A673 (cell line): ENCODE results near the gene RHOBTB1.

ENCODE experiments used
- EZH2 ChIP-seq: fragments of 200-600 bp; sonication (generic); IDR thresholded peaks from 2 replicates; pipeline ENCODE4 v1.6.1; 2017; ENCODE audit warnings: borderline replicate concordance, low read depth, mild to moderate bottlenecking, mixed read lengths, antibody characterized with exemption, low read length; ENCODE audit not compliant: poor library complexity, severe bottlenecking
- TF ChIP-seq, protein P1 (sequence below): fragments of 300-800, 200-600 bp; sonication (generic); conservative IDR thresholded peaks from 2 replicates; pipeline ENCODE4 v1.5.1; 2017; ENCODE audit warnings: low read depth, mild to moderate bottlenecking, antibody characterized with exemption, low read length, moderate library complexity, mixed read lengths

DNA sequence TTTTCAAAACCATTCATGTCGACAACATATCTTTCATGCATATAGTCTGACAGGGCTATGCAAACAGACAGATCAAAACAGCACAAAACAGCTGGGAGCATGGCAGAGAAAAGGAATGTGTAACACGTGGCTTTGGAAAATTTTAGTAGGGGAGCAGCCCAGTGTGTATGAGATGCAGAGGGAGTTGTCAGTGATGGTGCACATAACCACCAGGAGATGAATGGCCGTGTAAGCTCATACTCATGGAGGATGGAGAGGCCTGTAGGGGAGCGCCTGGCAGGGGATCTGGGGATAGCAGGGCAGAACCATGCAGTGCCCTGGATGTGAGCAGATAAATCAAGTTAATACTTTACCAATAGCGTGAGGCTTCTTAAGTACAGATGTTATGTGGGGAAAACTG lies 45.7 kb downstream of the RHOBTB1 start:
- TF ChIP-seq, protein P1, sequence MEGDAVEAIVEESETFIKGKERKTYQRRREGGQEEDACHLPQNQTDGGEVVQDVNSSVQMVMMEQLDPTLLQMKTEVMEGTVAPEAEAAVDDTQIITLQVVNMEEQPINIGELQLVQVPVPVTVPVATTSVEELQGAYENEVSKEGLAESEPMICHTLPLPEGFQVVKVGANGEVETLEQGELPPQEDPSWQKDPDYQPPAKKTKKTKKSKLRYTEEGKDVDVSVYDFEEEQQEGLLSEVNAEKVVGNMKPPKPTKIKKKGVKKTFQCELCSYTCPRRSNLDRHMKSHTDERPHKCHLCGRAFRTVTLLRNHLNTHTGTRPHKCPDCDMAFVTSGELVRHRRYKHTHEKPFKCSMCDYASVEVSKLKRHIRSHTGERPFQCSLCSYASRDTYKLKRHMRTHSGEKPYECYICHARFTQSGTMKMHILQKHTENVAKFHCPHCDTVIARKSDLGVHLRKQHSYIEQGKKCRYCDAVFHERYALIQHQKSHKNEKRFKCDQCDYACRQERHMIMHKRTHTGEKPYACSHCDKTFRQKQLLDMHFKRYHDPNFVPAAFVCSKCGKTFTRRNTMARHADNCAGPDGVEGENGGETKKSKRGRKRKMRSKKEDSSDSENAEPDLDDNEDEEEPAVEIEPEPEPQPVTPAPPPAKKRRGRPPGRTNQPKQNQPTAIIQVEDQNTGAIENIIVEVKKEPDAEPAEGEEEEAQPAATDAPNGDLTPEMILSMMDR, result no peak
- TF ChIP-seq EZH2, result no peak
